ENCODE measurements around the gene CREB5. TPM values are rescaled to one million over a fixed set of nuclear protein-coding genes. Genes with fewer than 3 reads are reported as not detected.

CREB5 gene
- total RNA-seq, 6 donors from 2014 or later = 8.3 to 34.6 (median 15.3) TPM

GRCh38 chr7:28631995-28632394, 219.7 kb downstream of the CREB5 start:
- no peak for TF ChIP-seq POLR2A (IDR thresholded peaks at IDR 0.05)
- TF ChIP-seq POLR2AphosphoS5 (IDR thresholded peaks at IDR 0.05) = no peak
- TF ChIP-seq CTCF (IDR thresholded peaks at IDR 0.05) = no peak
- TF ChIP-seq EP300 (IDR thresholded peaks at IDR 0.05) = no peak
- H3K36me3 ChIP-seq = no peaks in the 10 kb centered on the region
- no peak overlapping the region for H3K4me3 ChIP-seq
- H3K4me1 ChIP-seq = peaks cover 0 to 7% (median 0%) of the 10 kb centered on the region in 4 donors
- H3K9me3 ChIP-seq = no peaks in the 10 kb centered on the region
- no peak for ATAC-seq (ENCODE audit: low FRiP score in 2 of 2)
- no peak for DNase-seq
- no peaks in the 10 kb centered on the region for H3K27me3 ChIP-seq
- WGBS, 2 donors = 20 to 37% methylated on average over 2 of the region's 2 CpGs
- H3K27ac ChIP-seq = no peak overlapping the region

- Histone ChIP-seq H3K27ac (no peak overlapping the region), H3K9me3 (no peaks in the 10 kb centered on the region), H3K4me1 (no peaks in the 10 kb centered on the region), H3K36me3 (no peaks in the 10 kb centered on the region), H3K27me3 (no peaks in the 10 kb centered on the region), H3K4me3 (no peak overlapping the region)
- 85 to 86% methylated on average over 2 of the region's 2 CpGs for WGBS, 2 donors
- ATAC-seq (ENCODE audit: low FRiP score in 2 of 2) = no peak
- TF ChIP-seq EP300 (IDR thresholded peaks at IDR 0.05) = no peak
- no peak for TF ChIP-seq POLR2AphosphoS5 (IDR thresholded peaks at IDR 0.05)
- no peak for TF ChIP-seq CTCF (IDR thresholded peaks at IDR 0.05)
- no peak for TF ChIP-seq POLR2A (IDR thresholded peaks at IDR 0.05)
- no peak for DNase-seq
Measured at GRCh38 chr7:28638914-28639313, 226.6 kb downstream of the CREB5 start.

DNA sequence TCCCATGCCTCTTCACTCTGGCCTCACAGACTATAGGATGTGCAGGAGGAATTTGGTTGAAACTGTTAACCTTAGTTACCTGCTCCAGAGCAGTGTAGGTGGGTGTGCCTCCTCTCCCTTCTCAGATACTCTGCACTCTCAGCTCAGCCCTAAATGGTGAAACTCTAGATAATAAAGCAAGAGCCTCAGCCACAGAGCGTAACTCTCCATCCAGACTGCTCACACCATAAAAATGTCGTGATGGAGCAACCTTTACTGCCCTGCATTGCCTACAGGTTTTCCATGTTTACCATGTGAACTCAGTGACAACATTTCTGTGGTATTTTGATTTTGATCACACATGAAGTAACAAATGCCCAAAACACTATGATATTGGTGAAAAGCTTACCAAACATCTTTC, 227.7 kb downstream of the CREB5 start:
- no peaks in the 10 kb centered on the region for H3K27me3 ChIP-seq
- WGBS, 2 donors = 95 to 96% methylated on average over 2 of the region's 2 CpGs
- no peak overlapping the region for H3K27ac ChIP-seq
- no peak for TF ChIP-seq CTCF (IDR thresholded peaks at IDR 0.05)
- no peak for TF ChIP-seq POLR2AphosphoS5 (IDR thresholded peaks at IDR 0.05)
- TF ChIP-seq EP300 (IDR thresholded peaks at IDR 0.05) = no peak
- no peak for TF ChIP-seq POLR2A (IDR thresholded peaks at IDR 0.05)
- H3K4me3 ChIP-seq = no peak overlapping the region
- no peaks in the 10 kb centered on the region for H3K4me1 ChIP-seq
- no peaks in the 10 kb centered on the region for H3K36me3 ChIP-seq
- H3K9me3 ChIP-seq = no peaks in the 10 kb centered on the region
- no peak for DNase-seq
- no peak for ATAC-seq (ENCODE audit: low FRiP score in 2 of 2)

GRCh38 chr7:28641752-28642545, 229.6 kb downstream of the CREB5 start:
- ATAC-seq (ENCODE audit: low FRiP score in 2 of 2) = no peak

More at GRCh38 chr7:28641752-28642545, 229.6 kb downstream of the CREB5 start:
- Histone ChIP-seq H3K9me3 (no peaks in the 10 kb centered on the region), H3K4me3 (no peak overlapping the region), H3K27ac (no peak overlapping the region), H3K4me1 (no peaks in the 10 kb centered on the region), H3K27me3 (no peaks in the 10 kb centered on the region), H3K36me3 (no peaks in the 10 kb centered on the region)
- no peak for TF ChIP-seq CTCF (IDR thresholded peaks at IDR 0.05)
- TF ChIP-seq POLR2AphosphoS5 (IDR thresholded peaks at IDR 0.05) = no peak
- WGBS, 2 donors = 87 to 90% methylated on average over 11 of the region's 11 CpGs
- DNase-seq = no peak
